Coronary artery (tissue), 2 donors: ENCODE results near the gene CHP2.

Source experiments
- DNase-seq: peaks from one replicate; pipeline ENCODE4 v3.0.0-alpha.2; 2017; ENCODE audit warnings: low spot score
- H3K27ac ChIP-seq, 2 donors: fragments of 200-600 bp; sonication (generic); one replicate each; pipeline ENCODE4 v1.5.1; 2016 to 2019
- H3K4me3 ChIP-seq: fragments of 200-600 bp; sonication (generic); 2 replicates; pipeline ENCODE4 v1.5.1; 2016; ENCODE audit warnings: mild to moderate bottlenecking, moderate library complexity
- TF ChIP-seq, protein P1 (sequence below): fragments of 200-600 bp; sonication (generic); IDR thresholded peaks from one replicate; pipeline ENCODE4 v1.5.1; 2019; ENCODE audit warnings: antibody characterized with exemption

CHP2 gene

DNA sequence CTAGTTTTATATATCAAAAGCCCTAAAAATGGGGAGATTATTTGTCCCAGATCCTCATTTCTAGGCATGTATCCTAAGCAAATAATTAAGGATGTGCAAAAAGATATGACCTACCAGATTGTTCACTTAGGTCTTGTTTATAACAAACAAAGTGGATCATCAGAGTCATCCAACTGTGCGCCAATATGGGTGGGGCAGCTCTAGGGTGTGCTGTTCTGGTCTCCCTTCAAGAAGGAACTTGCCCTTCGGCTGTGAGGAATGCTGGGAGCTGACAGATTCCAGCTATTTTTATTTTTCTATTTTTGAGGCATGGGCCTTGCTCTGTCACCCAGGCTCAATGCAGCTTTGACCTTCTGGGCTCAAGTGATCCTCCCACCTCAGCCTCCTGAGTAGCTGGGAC, 13.8 kb downstream of the CHP2 start:
- no peak overlapping the region for H3K4me3 ChIP-seq
- TF ChIP-seq, protein P1, sequence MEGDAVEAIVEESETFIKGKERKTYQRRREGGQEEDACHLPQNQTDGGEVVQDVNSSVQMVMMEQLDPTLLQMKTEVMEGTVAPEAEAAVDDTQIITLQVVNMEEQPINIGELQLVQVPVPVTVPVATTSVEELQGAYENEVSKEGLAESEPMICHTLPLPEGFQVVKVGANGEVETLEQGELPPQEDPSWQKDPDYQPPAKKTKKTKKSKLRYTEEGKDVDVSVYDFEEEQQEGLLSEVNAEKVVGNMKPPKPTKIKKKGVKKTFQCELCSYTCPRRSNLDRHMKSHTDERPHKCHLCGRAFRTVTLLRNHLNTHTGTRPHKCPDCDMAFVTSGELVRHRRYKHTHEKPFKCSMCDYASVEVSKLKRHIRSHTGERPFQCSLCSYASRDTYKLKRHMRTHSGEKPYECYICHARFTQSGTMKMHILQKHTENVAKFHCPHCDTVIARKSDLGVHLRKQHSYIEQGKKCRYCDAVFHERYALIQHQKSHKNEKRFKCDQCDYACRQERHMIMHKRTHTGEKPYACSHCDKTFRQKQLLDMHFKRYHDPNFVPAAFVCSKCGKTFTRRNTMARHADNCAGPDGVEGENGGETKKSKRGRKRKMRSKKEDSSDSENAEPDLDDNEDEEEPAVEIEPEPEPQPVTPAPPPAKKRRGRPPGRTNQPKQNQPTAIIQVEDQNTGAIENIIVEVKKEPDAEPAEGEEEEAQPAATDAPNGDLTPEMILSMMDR = no peak
- DNase-seq = no peak
- no peak overlapping the region for H3K27ac ChIP-seq

DNA sequence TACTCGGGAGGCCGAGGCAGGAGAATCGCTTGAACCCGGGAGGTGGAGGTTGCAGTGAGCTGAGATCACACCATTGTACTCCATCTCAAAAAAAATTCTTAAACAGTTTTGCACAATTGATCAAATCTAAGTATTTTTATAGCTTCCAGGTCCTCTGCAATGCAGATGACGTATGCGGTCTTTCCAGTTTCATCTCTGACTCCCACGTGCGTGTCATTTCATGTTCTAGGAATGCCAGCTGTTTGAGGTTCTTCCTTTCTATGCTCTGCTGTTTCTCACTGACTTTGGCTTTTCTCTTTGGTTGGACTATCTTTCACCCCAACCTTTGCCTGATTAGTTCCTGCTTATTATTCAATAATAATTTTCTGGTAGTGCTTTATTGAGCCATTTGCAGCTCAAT, 16.2 kb downstream of the CHP2 start:
- no peak for DNase-seq
- Histone ChIP-seq H3K4me3 (no peak overlapping the region), H3K27ac (no peak overlapping the region)
- TF ChIP-seq, protein P1 = no peak

DNA sequence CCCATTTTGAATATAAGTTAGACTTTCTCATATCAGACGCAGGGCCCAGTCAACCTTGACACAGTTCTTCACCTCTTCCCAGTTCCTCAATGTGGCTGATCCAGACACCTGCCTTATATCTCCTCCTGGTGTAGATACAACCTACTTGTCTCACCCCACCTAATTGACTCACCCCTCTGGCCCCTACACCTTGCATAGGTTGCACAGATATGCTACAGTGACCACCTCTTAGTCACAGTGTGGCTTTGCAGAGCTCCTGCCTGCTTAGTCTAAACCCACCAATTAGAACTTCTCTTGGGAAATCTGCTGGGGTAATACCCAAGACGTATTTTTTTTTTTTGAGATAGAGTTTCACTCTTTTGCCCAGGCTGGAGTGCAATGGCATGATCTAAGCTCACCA, 16.8 kb downstream of the CHP2 start:
- DNase-seq = no peak
- Histone ChIP-seq H3K4me3 (no peak overlapping the region), H3K27ac (no peak overlapping the region)
- TF ChIP-seq, protein P1 = no peak

DNA sequence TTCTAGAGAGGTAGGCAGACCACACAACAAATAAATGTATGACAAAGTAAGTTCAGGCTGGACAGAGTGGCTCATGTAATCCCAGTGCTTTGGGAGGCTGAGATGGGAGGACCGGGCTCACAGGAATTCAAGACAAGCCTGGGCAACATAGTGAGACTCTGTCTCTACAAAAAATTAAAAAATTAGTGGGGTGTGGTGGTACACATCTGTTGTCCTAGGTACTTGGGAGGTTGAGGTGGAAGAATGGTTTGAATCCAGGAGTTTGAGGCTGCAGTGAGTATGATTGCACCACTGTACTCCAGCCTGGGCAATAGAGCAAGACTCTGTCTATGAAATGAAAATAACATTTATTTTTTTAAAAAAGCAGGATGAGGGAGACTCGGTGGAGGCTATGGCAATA, 18.5 kb downstream of the CHP2 start:
- TF ChIP-seq, protein P1 = no peak
- Histone ChIP-seq H3K27ac (no peak overlapping the region), H3K4me3 (no peak overlapping the region)
- DNase-seq = no peak

DNA sequence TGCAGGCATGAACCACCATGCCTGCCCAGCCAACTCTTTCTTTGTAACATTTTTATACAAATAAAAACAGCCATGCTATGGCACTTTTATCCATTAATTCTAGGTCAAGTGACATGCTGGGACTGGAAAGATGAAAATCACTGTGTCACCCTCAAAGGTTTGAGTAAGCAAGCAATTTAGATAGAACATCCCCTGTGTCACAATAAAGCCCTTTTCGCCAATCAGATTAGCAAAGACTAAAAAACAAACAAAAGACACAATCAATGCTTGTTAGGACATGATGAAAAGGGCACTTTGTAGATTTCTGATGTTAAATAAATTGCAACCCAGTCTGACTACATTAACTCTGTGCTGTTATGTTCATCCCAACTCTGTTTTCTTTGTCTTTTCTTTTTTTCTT, 26.4 kb downstream of the CHP2 start:
- H3K4me3 ChIP-seq = no peak overlapping the region
- TF ChIP-seq, protein P1 = no peak
- H3K27ac ChIP-seq = no peak overlapping the region
- no peak for DNase-seq

DNA sequence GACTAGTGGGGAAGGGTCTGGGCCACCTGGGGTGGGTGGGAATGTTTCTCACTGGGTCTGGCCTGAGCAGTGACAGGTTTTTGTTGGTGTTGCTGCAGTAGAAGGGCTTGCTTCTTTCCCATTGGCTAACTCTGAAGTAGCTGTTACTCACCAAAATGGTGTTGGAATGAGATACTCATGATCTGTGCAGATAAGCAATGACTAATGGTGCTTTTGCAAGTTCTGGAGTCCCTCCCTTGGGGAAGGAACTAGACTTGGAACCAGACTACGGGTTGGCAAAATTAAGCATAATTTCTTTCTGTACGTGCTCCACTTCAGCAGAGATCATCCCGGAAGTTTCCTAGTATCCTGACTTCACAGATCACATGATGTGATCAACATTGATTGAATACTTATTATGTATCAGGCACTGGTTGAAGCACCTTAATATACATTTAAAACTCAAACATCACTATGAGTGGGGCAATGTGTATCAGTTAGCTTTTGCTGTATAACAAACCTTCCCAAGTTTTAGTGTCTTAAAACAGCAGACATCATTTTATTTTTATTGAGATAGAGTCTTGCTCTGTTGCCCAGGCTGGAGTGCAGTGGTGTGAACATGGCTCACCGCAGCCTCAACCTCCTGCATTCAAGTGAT, 30.1 kb downstream of the CHP2 start:
- TF ChIP-seq, protein P1 = no peak
- Histone ChIP-seq H3K4me3 (no peak overlapping the region), H3K27ac (no peak overlapping the region)
- DNase-seq = no peak

DNA sequence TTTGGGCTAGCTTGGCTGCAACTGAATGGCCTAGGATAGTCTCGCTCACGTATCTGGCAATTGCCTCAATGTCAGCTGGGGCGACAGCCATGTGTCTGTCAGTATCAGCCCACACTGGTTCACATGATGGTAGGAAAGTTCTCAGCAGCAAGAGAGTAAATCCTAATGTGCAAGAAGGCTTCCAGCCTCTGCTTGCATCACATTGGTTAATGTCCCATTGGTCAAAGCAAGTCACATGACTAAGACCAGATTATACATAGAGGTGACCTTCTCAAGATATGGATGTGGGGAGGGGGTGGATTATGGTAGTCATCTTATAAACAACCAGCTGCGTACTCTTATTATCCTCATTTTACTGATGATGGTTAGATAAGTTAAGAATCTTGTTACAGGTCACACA, 31.0 kb downstream of the CHP2 start:
- no peak overlapping the region for H3K27ac ChIP-seq
- H3K4me3 ChIP-seq = no peak overlapping the region
- DNase-seq = no peak
- TF ChIP-seq, protein P1 = no peak
